BJ (cell line): Measurements from ENCODE around the gene NCOA1. TPM values are rescaled to one million over a fixed set of nuclear protein-coding genes. Genes with fewer than 3 reads are reported as not detected.
"Not testable (repeated sequence)": the region's sequence is repeated elsewhere in the genome, so short reads cannot be mapped to it uniquely, and the experiment has no call there.

Experiments used
- CTCF ChIA-PET: fragments of 350-600 bp; formaldehyde crosslinking; extraction: SDS; loops from one replicate; lab custom pipeline; 2021; ENCODE audit warnings: antibody characterized with exemption, inconsistent platforms; lab: Yijun Ruan, JAX
- POLR2A ChIA-PET: fragments of 300-600 bp; sonication (Branson Sonifier 250); formaldehyde crosslinking; extraction: SDS; loops from one replicate; lab custom pipeline; 2021; ENCODE audit warnings: antibody characterized with exemption; lab: Charles Lee
- DNase-seq: peaks from one replicate; pipeline ENCODE4 v3.0.0-alpha.2; 2011; ENCODE audit warnings: low read depth
- H3K27me3 ChIP-seq: 2 replicates; pipeline ENCODE4 v1.6.0; 2011; ENCODE audit warnings: low read length; ENCODE audit not compliant: control insufficient read depth, insufficient read depth
- H3K36me3 ChIP-seq: 2 replicates; pipeline ENCODE4 v1.5.1; 2011; ENCODE audit warnings: low read length; ENCODE audit not compliant: control insufficient read depth, insufficient read depth
- H3K4me3 ChIP-seq: 2 replicates; pipeline ENCODE4 v1.5.1; 2011; ENCODE audit warnings: low read depth, mild to moderate bottlenecking, control low read depth, low read length
- polyA plus RNA-seq: library from polyadenylated mRNA; depleted of rRNA; stranded (reverse); fragments of >200 nt; gene quantifications from 2 replicates; pipeline ENCODE4 v1.2.3, GENCODE V29; 2011
- TF ChIP-seq, protein P1 (sequence below): IDR thresholded peaks from 2 replicates; pipeline ENCODE4 v1.5.1; 2011; ENCODE audit warnings: low read depth, mild to moderate bottlenecking, control low read depth, inconsistent platforms, low read length, moderate library complexity; ENCODE audit not compliant: insufficient read depth

The NCOA1 gene
- polyA plus RNA-seq, 1 experiment: 16.0 TPM

DNA sequence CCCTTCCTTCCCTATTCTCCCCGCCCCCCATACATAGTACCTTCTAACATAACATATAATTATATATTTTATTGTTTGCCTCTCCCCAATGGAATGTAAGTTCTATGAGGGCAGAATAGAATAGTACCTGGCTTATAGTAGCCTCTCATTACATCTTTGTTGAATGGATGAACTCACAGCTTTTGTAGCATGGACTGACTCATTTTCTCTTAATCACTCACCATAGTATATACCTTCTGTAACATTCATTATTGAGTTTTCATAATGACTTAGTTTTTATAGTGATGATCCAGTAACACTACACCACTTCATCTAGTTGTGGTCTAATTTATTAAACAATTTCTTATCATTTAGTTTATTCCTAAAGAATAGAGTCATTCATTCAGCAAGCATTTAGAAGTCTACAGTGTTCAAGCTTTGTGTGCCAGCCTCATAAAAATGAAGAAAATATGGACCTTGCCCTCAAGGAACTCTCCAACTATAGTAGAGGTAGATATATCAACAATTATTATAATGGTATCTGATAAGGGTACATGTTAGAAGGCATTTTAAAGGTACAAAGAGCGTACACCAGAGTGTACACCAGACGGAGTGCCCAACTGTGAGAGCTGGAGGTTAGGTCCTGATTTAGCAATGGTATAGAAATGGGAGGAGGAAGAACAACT is 31.1 kb downstream of the NCOA1 start:
- CTCF ChIA-PET: interaction anchor here (0.5 kb wide), 1 partner anchor 120 kb away, joined by 3 read pairs; no protein-coding TSS in a partner anchor

DNA sequence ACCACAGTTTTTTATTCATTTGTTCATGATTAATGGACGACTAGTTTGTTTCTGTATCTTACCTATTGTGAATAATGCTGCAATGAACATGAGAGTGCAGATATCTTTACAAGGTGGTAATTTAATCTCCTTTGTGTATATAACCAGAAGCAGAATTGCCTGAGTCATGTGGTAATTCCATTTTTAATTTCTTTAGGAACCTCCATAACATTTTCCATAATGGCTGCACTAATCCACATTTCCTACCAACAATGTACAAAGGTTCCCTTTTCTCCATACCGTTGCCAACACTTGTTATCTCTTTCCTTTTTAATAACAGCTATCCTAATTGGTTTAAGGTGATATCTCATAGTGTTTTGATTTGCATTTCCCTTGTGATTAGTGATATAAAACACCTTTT is 36.5 kb downstream of the NCOA1 start:
- Histone ChIP-seq H3K27me3 (no peaks in the 10 kb centered on the region), H3K4me3 (no peak overlapping the region), H3K36me3 (no peaks in the 10 kb centered on the region)
- ChIA-PET CTCF (interaction anchor here (1.1 kb wide), 1 partner anchor 15 kb away, joined by 3 read pairs; no protein-coding TSS in a partner anchor), POLR2A (no interaction called here)
- DNase-seq: no peak
- TF ChIP-seq, protein P1, sequence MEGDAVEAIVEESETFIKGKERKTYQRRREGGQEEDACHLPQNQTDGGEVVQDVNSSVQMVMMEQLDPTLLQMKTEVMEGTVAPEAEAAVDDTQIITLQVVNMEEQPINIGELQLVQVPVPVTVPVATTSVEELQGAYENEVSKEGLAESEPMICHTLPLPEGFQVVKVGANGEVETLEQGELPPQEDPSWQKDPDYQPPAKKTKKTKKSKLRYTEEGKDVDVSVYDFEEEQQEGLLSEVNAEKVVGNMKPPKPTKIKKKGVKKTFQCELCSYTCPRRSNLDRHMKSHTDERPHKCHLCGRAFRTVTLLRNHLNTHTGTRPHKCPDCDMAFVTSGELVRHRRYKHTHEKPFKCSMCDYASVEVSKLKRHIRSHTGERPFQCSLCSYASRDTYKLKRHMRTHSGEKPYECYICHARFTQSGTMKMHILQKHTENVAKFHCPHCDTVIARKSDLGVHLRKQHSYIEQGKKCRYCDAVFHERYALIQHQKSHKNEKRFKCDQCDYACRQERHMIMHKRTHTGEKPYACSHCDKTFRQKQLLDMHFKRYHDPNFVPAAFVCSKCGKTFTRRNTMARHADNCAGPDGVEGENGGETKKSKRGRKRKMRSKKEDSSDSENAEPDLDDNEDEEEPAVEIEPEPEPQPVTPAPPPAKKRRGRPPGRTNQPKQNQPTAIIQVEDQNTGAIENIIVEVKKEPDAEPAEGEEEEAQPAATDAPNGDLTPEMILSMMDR: no peak

More for the DNA sequence above, 31.1 kb downstream of the NCOA1 start:
- TF ChIP-seq, protein P1: no peak
- DNase-seq: no peak
- POLR2A ChIA-PET: no interaction called here
- Histone ChIP-seq H3K4me3 (no peak overlapping the region), H3K36me3 (no peaks in the 10 kb centered on the region), H3K27me3 (no peaks in the 10 kb centered on the region)

DNA sequence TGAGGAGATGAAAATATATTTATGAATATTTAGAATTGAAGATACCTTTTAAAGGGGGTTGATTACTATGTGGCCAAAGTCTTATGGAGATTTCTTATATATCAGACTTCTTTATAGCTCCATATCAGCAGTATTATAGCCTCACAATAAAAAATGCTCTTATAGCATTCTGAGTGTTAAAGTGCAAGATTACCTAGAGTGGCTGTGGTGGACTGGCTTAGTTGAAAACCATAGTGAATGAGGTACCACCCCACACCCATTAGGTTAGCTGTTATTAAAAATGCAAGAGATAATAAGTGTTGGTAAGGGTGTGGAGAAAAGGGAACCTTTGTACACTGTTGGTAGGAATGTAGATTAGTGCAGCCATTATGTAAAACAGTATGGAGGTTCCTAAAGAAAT is 39.7 kb downstream of the NCOA1 start:
- TF ChIP-seq, protein P1: no peak
- POLR2A ChIA-PET: no interaction called here
- Histone ChIP-seq H3K4me3 (no peak overlapping the region), H3K36me3 (no peaks in the 10 kb centered on the region), H3K27me3 (no peaks in the 10 kb centered on the region)
- DNase-seq: no peak
- CTCF ChIA-PET: no interaction called here

DNA sequence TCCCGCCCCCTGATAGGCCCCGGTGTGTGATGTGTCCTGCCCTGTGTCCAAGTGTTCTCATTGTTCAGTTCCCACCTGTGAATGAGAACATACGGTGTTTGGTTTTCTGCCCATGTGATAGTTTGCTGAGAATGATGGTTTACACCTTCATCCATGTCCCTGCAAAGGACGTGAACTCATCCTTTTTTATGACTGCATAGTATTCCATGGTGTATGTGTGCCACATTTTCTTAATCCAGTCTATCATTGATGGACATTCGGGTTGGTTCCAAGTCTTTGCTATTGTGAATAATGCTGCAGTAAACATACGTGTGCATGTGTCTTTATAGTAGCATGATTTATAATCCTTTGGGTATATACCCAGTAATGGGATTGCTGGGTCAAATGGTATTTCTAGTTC is 40.6 kb downstream of the NCOA1 start:
- H3K27me3 ChIP-seq, DNase-seq, CTCF ChIA-PET, H3K4me3 ChIP-seq, POLR2A ChIA-PET, H3K36me3 ChIP-seq: not testable (repeated sequence)

DNA sequence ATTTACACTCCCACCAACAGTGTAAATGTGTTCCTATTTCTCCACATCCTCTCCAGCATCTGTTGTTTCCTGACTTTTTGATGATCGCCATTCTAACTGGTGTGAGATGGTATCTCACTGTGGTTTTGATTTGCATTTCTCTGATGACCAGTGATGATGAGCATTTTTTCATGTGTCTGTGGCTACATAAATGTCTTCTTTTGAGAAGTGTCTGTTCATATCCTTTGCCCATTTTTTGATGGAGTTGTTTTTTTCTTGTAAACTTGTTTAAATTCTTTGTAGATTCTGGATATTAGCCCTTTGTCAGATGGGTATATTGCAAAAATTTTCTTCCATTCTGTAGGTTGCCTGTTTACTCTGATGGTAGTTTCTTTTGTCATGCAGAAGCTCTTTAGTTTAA is 41.0 kb downstream of the NCOA1 start:
- CTCF ChIA-PET, H3K27me3 ChIP-seq, DNase-seq, POLR2A ChIA-PET, H3K4me3 ChIP-seq, H3K36me3 ChIP-seq: not testable (repeated sequence)

DNA sequence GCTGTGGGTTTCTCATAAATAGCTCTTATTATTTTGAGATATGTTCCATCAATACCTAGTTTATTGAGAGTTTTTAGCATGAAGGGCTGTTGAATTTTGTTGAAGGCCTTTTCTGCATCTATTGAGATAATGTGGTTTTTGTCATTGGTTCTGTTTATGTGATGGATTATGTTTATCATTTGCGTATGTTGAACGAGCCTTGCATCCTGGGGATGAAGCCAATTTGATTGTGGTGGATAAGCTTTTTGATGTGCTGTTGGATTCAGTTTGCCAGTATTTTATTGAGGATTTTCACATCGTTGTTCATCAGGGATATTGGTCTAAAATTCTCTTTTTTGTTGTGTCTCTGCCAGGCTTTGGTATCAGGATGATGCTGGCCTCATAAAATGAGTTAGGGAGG is 42.5 kb downstream of the NCOA1 start:
- DNase-seq, POLR2A ChIA-PET, H3K36me3 ChIP-seq, CTCF ChIA-PET, H3K4me3 ChIP-seq, H3K27me3 ChIP-seq: not testable (repeated sequence)

DNA sequence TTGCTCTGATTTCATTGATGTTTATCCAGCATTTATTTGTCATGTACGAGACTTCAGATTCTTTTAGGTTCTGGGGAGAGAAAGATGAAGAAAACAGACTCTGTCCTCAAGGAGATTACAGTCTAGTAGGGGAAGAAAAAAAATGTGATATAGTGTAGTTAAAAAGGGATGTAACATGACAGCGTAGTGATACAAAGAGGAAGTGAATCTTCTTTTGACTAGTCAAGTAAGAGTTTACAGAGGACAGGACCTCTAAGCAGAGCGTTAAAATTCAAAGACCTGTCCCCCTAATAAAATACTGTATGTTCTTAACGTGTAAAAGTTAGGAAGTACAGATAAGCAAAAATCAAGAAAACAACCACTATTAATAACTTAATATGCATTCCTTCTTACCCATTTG is 47.7 kb downstream of the NCOA1 start:
- Histone ChIP-seq H3K27me3 (no peaks in the 10 kb centered on the region), H3K4me3 (no peak overlapping the region), H3K36me3 (no peaks in the 10 kb centered on the region)
- ChIA-PET CTCF (no interaction called here), POLR2A (no interaction called here)
- TF ChIP-seq, protein P1: no peak
- DNase-seq: no peak
